Brain microvascular endothelial cell (primary cell): ENCODE results near the gene TRMT44.

Source experiments
- DNase-seq: peaks from one replicate; pipeline ENCODE4 v3.0.0-alpha.2; 2020
- H3K27ac ChIP-seq: fragments of 250-450 bp; sonication (Bioruptor Pico); 2 replicates; pipeline ENCODE4 v1.5.1; 2020; ENCODE audit warnings: mild to moderate bottlenecking, moderate library complexity
- H3K27me3 ChIP-seq: fragments of 250-450 bp; sonication (Bioruptor Pico); replicated peaks from 2 replicates; pipeline ENCODE4 v1.5.1; 2020; ENCODE audit warnings: mild to moderate bottlenecking
- H3K36me3 ChIP-seq: fragments of 250-450 bp; sonication (Bioruptor Pico); replicated peaks from 2 replicates; pipeline ENCODE4 v1.5.1; 2020; ENCODE audit warnings: mild to moderate bottlenecking
- H3K4me3 ChIP-seq: 2 replicates; pipeline ENCODE4 v1.5.1; 2011; ENCODE audit warnings: low read depth, mild to moderate bottlenecking, control low read depth, low read length, moderate library complexity
- in situ Hi-C: cut with HindIII; loops from 2 replicates; pipeline ENCODE4 v1.10.0; 2017; ENCODE audit warnings: low sequenced_read_pairs, low pct_ligation_motif_present
- TF ChIP-seq, protein P1 (sequence below): IDR thresholded peaks from 2 replicates; pipeline ENCODE4 v1.5.1; 2011; ENCODE audit warnings: low read depth, mild to moderate bottlenecking, moderate library complexity, low read length, control low read depth, inconsistent platforms; ENCODE audit errors: missing control alignments

Gene TRMT44

GRCh38 chr4:8523766-8524165 lies 83.2 kb downstream of the TRMT44 start:
- DNase-seq: no peak
- in situ Hi-C loops: no loop called here
- Histone ChIP-seq H3K36me3 (no peaks in the 10 kb centered on the region), H3K27ac (no peak overlapping the region), H3K4me3 (no peak overlapping the region), H3K27me3 (no peaks in the 10 kb centered on the region)
- TF ChIP-seq, protein P1, sequence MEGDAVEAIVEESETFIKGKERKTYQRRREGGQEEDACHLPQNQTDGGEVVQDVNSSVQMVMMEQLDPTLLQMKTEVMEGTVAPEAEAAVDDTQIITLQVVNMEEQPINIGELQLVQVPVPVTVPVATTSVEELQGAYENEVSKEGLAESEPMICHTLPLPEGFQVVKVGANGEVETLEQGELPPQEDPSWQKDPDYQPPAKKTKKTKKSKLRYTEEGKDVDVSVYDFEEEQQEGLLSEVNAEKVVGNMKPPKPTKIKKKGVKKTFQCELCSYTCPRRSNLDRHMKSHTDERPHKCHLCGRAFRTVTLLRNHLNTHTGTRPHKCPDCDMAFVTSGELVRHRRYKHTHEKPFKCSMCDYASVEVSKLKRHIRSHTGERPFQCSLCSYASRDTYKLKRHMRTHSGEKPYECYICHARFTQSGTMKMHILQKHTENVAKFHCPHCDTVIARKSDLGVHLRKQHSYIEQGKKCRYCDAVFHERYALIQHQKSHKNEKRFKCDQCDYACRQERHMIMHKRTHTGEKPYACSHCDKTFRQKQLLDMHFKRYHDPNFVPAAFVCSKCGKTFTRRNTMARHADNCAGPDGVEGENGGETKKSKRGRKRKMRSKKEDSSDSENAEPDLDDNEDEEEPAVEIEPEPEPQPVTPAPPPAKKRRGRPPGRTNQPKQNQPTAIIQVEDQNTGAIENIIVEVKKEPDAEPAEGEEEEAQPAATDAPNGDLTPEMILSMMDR: no peak

DNA sequence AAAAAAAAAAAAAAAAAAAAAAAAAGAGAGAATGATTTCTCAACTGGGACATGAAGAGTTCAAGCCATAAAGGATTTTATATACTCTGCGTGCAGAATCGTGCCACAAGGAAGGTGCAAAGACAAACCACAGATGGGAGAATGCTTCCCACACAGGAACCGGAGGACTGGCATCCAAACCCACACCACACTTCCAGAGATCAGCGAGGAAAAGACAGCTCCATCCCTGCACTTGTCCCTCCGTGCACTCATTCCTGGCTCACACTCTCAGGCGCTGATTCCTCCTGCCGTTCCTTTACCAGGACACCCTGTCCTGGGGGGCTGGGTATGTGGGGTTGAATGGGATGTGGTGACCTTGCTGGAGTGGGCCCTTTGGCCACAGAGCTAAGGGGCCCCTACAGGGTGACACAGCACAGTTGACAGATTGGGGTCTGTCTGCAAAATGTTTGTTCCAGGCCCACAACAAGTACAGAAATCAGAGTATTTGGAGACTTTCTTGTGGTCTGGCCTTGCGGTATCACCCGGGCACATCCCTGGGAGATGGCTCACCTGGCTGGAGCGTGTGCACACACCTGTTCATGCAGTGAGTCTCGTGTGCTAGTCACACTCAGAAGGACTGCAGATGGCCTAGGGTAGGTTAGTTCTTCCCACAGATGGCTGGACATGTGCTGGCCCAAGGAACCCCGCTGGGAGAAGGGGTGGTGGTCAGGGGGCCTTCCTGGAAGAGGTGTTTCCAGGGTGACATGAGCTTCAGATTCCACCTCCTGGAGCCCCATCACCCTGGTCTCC lies 84.2 kb downstream of the TRMT44 start:
- in situ Hi-C loops: no loop called here
- no peaks in the 10 kb centered on the region for H3K36me3 ChIP-seq
- no peak overlapping the region for H3K27ac ChIP-seq
- H3K27me3 ChIP-seq: no peaks in the 10 kb centered on the region
- DNase-seq: no peak
- no peak overlapping the region for H3K4me3 ChIP-seq
- TF ChIP-seq, protein P1: no peak

GRCh38 chr4:8525383-8526120 lies 85.0 kb downstream of the TRMT44 start:
- Histone ChIP-seq H3K36me3 (no peaks in the 10 kb centered on the region), H3K4me3 (no peak overlapping the region), H3K27me3 (no peaks in the 10 kb centered on the region), H3K27ac (no peak overlapping the region)
- TF ChIP-seq, protein P1: no peak
- in situ Hi-C loops: no loop called here
- no peak for DNase-seq
